Kidney epithelial cell (primary cell): ENCODE measurements around the gene GRIA1. TPM values are rescaled to one million over a fixed set of nuclear protein-coding genes. Genes with fewer than 3 reads are reported as not detected.

Experiments
- DNase-seq: peaks from one replicate; pipeline ENCODE4 v3.0.0-alpha.2; 2010; ENCODE audit warnings: low read depth
- H3K27me3 ChIP-seq: 2 replicates; pipeline ENCODE4 v1.6.0; 2011; ENCODE audit warnings: low read length; ENCODE audit not compliant: control insufficient read depth, insufficient read depth
- H3K36me3 ChIP-seq: 2 replicates; pipeline ENCODE4 v1.5.1; 2011; ENCODE audit warnings: low read length; ENCODE audit not compliant: control insufficient read depth, insufficient read depth
- H3K4me3 ChIP-seq: 2 replicates; pipeline ENCODE4 v1.5.1; 2011; ENCODE audit warnings: low read depth, mild to moderate bottlenecking, control low read depth, low read length
- total RNA-seq: library from RNA; depleted of rRNA; stranded (reverse); fragments of >200 nt; gene quantifications from 2 replicates; pipeline ENCODE4 v1.2.3, GENCODE V29; 2015
- TF ChIP-seq, protein P1 (sequence below): IDR thresholded peaks from 2 replicates; pipeline ENCODE4 v1.5.1; 2011; ENCODE audit warnings: mild to moderate bottlenecking, moderate library complexity, low read length, control low read depth, inconsistent platforms; ENCODE audit not compliant: insufficient read depth, poor library complexity, severe bottlenecking

Gene GRIA1
- total RNA-seq, 1 donor from 2014 or later, result not detected

DNA sequence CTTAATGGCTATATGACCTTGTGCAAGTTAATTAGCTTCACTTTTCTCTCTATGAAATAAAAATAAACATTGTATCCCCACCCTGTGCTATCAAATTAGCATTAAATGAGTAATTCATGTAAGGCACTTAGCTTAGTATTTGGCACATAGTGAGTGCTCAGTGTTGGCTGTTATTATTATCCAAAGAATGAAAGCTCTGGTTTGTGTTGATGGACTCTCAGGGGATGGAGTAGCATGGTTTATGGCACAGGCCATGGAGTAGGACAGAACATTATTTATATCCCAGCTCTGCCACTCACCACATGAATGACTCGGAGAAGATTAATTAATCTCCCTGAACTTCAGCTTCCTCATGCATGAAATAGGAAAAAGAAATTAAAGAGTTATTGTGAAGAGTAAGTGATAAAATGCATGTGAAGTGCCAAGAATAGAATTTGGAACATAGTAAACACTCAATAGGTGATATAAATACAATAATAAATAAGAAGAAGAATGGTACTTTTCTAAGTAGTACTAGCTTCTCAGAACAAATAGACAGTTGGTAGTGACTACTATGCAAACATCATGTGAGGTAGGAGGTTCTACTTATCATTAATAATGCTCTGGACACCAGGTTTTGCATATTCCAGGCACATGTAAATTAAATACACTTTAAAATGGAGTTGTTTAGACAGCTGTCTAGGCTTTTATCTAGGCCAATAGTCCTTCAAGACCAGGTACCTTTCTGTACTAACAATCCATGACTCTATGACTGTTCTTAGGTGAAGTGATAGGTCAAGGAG, 146.4 kb downstream of the GRIA1 start:
- no peak for DNase-seq
- no peak overlapping the region for H3K4me3 ChIP-seq
- TF ChIP-seq, protein P1, sequence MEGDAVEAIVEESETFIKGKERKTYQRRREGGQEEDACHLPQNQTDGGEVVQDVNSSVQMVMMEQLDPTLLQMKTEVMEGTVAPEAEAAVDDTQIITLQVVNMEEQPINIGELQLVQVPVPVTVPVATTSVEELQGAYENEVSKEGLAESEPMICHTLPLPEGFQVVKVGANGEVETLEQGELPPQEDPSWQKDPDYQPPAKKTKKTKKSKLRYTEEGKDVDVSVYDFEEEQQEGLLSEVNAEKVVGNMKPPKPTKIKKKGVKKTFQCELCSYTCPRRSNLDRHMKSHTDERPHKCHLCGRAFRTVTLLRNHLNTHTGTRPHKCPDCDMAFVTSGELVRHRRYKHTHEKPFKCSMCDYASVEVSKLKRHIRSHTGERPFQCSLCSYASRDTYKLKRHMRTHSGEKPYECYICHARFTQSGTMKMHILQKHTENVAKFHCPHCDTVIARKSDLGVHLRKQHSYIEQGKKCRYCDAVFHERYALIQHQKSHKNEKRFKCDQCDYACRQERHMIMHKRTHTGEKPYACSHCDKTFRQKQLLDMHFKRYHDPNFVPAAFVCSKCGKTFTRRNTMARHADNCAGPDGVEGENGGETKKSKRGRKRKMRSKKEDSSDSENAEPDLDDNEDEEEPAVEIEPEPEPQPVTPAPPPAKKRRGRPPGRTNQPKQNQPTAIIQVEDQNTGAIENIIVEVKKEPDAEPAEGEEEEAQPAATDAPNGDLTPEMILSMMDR, result no peak
- H3K27me3 ChIP-seq, result no peaks in the 10 kb centered on the region
- no peaks in the 10 kb centered on the region for H3K36me3 ChIP-seq

DNA sequence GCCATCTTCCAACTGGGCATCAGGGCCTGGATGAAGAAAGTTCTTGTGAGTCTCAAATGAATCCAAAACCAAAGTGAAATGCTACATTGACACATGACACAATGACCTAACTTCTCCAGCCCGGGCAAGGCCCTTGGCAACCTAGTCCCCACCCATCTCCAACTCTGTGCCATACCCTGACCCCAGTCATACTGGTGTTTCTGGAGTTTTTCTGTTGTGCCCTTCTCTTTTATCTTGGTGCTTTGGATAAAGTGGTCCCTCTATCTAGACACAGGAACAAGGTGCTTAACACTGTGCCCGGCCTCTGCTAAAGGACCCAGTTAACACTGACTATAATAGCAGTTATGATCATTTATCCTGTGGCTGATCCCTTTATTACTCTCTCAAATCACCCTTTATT, 149.8 kb downstream of the GRIA1 start:
- H3K27me3 ChIP-seq, result no peaks in the 10 kb centered on the region
- no peaks in the 10 kb centered on the region for H3K36me3 ChIP-seq
- H3K4me3 ChIP-seq, result no peak overlapping the region
- DNase-seq, result no peak
- TF ChIP-seq, protein P1, result no peak

DNA sequence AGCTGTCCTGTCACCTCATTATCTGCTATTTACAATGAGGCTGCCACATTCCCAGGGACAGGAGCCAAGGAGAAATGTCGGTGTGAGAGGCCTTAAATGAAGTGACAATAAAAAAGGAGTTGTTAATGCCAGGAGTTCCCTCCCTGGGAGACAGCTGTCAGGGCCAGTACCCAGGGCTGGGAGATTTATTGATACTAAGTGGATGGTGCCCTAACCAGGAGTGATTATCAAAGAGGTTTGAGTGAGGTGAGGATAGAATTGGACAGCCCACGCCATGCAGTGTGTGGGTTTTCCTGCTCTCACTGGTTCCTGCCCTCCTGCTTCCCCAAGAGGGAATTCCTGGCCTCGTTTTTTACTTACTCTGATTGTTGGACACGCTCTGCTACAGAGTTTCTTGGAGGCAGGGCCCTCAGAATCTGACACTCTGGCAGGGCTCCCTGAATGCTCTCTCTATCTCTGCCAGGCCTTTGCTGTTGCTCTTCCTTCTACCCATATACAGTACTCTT, 150.8 kb downstream of the GRIA1 start:
- H3K4me3 ChIP-seq, result no peak overlapping the region
- H3K36me3 ChIP-seq, result no peaks in the 10 kb centered on the region
- TF ChIP-seq, protein P1, result no peak
- H3K27me3 ChIP-seq, result no peaks in the 10 kb centered on the region
- no peak for DNase-seq

DNA sequence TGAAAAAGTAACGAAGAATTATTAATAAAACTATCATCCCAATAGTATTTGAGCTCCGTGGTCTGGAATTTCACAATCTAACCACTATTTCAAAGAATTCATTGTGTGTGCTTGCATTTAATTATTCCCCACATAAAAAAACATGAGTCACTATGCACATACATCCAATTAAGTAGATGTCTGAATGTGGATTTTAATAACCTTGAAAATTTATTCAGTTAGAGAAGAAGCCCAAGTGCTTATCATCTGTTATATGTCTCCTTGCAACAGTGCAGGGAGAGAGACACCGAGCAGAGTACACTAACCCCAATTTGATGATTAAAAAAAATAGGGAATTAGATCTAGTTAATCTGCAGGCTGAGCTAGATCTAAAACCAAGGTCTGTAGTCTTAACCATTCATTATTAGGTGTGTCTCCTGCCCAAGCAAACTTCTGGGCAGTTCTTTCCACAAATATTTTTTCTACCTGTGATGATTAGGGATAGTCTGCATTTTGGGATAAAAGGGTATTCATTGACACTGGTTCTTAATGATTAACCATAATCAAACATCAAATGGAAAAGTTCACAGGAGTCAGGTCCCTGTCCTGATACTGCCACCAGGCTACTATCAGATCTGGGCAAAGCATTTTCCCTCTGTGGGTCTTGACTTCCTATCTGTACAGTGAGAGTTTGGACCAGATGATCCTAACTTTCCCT, 164.2 kb downstream of the GRIA1 start:
- TF ChIP-seq, protein P1, result no peak
- H3K36me3 ChIP-seq, result no peaks in the 10 kb centered on the region
- no peak for DNase-seq
- H3K4me3 ChIP-seq, result no peak overlapping the region
- no peaks in the 10 kb centered on the region for H3K27me3 ChIP-seq

DNA sequence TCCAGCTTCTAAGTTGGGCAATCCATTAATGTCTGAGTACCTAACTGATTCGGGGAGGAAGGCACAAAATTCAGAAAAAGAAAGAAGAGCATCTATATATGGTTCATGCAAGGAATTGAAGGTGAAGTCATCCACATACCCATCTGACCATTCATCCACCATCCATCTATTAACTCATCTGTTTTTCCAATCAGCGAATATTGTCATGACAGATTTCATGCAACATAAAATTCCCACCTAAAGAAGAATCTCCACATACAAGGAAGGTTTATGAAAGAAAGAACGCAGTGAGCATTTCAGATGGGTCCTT, 164.7 kb downstream of the GRIA1 start:
- TF ChIP-seq, protein P1, result no peak
- Histone ChIP-seq H3K27me3 (no peaks in the 10 kb centered on the region), H3K4me3 (no peak overlapping the region), H3K36me3 (no peaks in the 10 kb centered on the region)
- DNase-seq, result no peak

DNA sequence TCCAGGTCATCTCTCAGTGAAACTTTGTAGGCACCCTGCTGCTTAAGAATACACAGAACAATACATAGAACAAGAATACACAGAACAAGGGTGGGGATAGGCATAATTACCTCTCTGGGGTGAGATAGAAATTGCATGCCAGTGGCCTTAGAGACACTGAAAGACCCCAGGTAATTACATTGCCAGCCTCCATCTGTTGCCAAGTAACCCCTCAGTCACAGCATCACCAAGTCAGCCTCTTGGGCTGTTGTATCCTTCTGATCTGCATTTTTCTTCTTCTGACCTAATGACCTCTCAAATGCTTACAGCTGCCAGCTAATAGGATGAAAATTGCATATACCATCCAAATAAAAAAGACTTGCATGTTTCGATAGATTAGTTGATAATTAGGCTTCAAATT, 167.7 kb downstream of the GRIA1 start:
- Histone ChIP-seq H3K4me3 (no peak overlapping the region), H3K36me3 (no peaks in the 10 kb centered on the region), H3K27me3 (no peaks in the 10 kb centered on the region)
- TF ChIP-seq, protein P1, result no peak
- DNase-seq, result no peak
